Measurements from ENCODE around the gene PLEKHA8.

PLEKHA8 gene

GRCh38 chr7:30026229-30027064 is 1.8 kb upstream of the PLEKHA8 start, which contains the start of gene FKBP14:
TSS of gene FKBP14 (minus strand) at chr7:30026702. CDS start at chr7:30026508, 194 bp downstream.
- DNase-seq: peak; percentile 98 to 100 (median 98)

GRCh38 chr7:30027065-30027456 is 1.2 kb upstream of the PLEKHA8 start:
- peak in 2 of 4 experiments; percentile 42 to 50 for DNase-seq

- peak in 2 of 4 experiments; percentile 8 to 9 for DNase-seq
Measured at GRCh38 chr7:30027740-30028215, 434 bp upstream of the PLEKHA8 start.

GRCh38 chr7:30028749-30029635 is 780 bp downstream of the PLEKHA8 start:
- DNase-seq: peak; percentile 52 to 70 (median 57)

GRCh38 chr7:30029696-30030095 is 1.5 kb downstream of the PLEKHA8 start:
- no peak for DNase-seq

- DNase-seq: peak in 1 of 4 experiments; percentile 13
Measured at GRCh38 chr7:30032310-30033125, 4.3 kb downstream of the PLEKHA8 start.

- DNase-seq: no peak
Measured at GRCh38 chr7:30034501-30034900, 6.3 kb downstream of the PLEKHA8 start.

- DNase-seq: no peak
Measured at GRCh38 chr7:30036220-30036619, 8.0 kb downstream of the PLEKHA8 start.

- DNase-seq: no peak
Measured at GRCh38 chr7:30038196-30038980, 10.2 kb downstream of the PLEKHA8 start.

- DNase-seq: no peak
Measured at GRCh38 chr7:30040938-30041337, 12.7 kb downstream of the PLEKHA8 start.

GRCh38 chr7:30041526-30042269 is 13.5 kb downstream of the PLEKHA8 start:
- no peak for DNase-seq

- no peak for DNase-seq
Measured at GRCh38 chr7:30046127-30046770, 18.0 kb downstream of the PLEKHA8 start.

GRCh38 chr7:30047124-30047523 is 18.9 kb downstream of the PLEKHA8 start:
- no peak for DNase-seq

- no peak for DNase-seq
Measured at GRCh38 chr7:30048582-30048981, 20.4 kb downstream of the PLEKHA8 start.

GRCh38 chr7:30049173-30049572 is 21.0 kb downstream of the PLEKHA8 start:
- no peak for DNase-seq

GRCh38 chr7:30053068-30053467 is 24.9 kb downstream of the PLEKHA8 start:
- no peak for DNase-seq

GRCh38 chr7:30057741-30058140 is 29.5 kb downstream of the PLEKHA8 start:
- DNase-seq: no peak

GRCh38 chr7:30061786-30062185 is 33.6 kb downstream of the PLEKHA8 start:
- DNase-seq: peak in 3 of 4 experiments; percentile 7 to 35 (median 31)

GRCh38 chr7:30062587-30062986 is 34.4 kb downstream of the PLEKHA8 start:
- DNase-seq: peak in 2 of 4 experiments; percentile 44 to 55

- DNase-seq: no peak
Measured at GRCh38 chr7:30065746-30066145, 37.5 kb downstream of the PLEKHA8 start.

Data from suppressor macrophage (primary cell).